Frontal cortex (tissue), 4 donors: ENCODE measurements around the gene COMT. TPM values are rescaled to one million over a fixed set of nuclear protein-coding genes. Genes with fewer than 3 reads are reported as not detected.

Experiments
- DNase-seq, 2 donors: peaks; one replicate each; pipeline ENCODE4 v3.0.0; 2012; ENCODE audit warnings: low spot score in 2 of 2
- FAIRE-seq: peaks from 2 replicates; lab custom pipeline; 2012; peaks lifted over from hg19 to GRCh38; lab: Jason Lieb, UNC
- total RNA-seq: library from RNA; depleted of rRNA; stranded (reverse); fragments of >200 nt; gene quantifications from one replicate; pipeline ENCODE4 v1.2.3, GENCODE V29; 2014
- donor health status: control.
- donor health status: control.
- donor health status: control.

The COMT gene
- total RNA-seq, 1 donor from 2014 or later = 26.5 TPM

DNA sequence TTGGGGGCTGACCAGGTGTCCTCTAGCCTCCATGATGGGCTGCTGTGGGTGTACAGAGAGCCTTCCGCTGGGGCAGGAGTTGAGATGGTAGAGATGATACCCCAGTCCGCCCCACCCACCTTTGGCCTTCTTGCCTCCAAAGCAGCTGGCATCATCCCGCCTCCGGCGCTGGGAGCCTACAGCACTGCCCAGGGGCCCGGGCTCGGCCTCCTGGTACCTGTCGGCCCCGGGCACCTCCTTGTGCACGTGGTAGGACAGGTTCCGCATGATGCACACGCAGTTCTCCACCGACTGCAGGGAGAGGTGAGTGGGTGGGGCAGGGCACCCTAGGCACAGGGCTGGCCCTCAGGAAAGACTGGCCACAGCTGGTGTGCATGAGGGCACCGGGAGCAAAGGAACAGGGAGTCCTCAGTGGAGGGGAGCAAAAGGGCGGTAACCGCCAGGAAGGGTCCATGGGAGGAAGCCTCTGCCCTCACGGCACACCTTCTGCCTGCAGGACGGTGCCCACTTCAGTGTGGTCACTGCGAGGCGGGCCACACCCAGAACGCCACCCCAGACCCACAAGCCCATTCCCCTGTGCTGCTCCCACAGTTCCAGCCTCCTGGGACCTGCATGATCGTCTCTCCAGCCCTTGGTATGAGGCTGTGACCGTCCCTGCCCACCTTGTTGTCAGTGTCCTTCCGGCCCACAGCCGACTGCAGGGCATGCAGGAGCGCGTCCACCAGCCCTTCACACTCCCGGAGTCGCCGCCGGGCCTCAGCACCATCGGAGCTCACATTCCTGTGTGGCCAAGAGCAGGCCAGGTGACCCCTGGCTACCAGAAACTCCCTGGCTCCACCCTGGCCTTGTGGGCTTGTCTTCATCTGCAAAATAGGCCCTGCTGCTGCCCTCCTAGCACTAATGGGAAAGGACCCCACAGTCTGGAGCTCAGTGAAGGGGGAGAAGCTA is 36.0 kb downstream of the COMT start:
- DNase-seq = no peak
- FAIRE-seq = no peak

DNA sequence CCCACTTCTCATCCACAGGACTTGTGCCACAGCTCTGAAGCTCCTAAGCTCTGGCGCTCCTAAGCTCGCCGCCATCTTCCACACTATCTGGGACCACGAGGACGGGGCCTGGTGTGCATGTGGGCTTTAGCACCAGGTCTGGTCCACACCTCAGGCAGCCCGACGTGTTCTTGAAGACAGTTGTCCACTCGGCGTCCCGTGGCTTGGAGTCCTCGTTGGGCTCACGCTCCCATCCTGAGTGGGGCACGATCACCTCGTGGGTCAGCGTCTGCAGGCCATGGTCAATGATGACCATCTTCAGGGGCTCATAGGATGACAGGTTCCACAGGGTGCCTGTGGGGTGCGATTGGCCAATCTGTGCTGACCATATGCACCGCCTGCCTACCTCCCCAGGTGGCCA is 37.2 kb downstream of the COMT start:
- no peak for FAIRE-seq

DNA sequence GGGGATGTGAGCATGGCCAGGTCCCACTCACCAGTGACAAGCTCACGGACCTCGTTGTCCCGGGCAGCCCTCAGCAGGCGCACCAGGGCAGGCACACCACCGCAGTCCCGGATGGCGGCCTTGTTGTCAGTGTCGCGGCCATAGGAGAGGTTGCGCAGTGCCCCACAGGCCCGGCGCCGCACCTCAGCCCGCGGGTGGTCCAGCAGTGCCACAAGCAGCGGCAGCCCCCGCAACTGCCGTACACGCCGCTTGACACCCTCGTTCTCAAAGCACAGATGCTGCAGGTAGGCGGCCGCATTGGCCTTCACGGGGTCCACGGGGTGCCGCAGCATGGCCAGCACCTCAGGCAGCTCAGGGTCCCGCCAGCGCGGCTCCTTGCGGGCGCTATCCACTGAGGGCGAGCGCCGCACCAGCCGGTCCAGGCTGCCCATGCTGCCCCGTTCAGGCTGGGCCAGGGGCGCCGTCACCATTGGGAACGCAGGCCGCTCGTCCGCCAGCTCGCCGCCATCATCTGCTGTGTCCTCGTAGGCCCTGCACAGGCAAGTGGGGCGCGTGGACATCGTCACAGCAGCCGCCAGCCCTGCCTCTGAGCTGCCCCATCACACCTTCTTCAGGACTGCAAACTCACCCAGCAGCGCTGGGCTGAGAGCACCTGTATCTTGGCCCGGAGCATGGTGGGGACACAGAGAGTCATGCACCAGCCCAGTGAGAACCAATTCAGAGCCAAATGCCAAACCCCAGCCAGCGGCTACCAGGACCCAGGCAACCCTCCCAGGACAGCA is 38.3 kb downstream of the COMT start:
- no peak for FAIRE-seq
- DNase-seq = no peak

More for the DNA sequence above, 37.2 kb downstream of the COMT start:
- DNase-seq = no peak

DNA sequence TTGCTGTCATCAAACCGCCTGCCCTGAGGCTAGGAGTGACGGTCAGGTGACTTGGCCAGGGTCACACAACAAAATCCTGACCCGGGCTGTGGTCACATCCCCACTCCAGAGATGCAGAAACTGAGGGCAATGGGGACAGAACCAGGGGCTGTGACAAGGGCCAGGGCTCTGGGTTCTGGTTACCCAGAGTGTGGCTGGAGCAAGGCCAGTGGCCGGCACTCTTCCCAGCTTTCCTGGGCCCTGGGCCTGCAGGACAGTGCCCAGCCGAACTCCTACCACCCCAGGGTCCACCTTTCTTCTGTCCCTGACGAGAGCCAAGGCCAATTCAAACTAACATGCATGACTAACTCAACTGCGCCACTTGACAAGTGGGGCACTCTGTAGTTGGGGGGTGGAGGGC is 39.2 kb downstream of the COMT start:
- DNase-seq (no peak), FAIRE-seq (no peak)

DNA sequence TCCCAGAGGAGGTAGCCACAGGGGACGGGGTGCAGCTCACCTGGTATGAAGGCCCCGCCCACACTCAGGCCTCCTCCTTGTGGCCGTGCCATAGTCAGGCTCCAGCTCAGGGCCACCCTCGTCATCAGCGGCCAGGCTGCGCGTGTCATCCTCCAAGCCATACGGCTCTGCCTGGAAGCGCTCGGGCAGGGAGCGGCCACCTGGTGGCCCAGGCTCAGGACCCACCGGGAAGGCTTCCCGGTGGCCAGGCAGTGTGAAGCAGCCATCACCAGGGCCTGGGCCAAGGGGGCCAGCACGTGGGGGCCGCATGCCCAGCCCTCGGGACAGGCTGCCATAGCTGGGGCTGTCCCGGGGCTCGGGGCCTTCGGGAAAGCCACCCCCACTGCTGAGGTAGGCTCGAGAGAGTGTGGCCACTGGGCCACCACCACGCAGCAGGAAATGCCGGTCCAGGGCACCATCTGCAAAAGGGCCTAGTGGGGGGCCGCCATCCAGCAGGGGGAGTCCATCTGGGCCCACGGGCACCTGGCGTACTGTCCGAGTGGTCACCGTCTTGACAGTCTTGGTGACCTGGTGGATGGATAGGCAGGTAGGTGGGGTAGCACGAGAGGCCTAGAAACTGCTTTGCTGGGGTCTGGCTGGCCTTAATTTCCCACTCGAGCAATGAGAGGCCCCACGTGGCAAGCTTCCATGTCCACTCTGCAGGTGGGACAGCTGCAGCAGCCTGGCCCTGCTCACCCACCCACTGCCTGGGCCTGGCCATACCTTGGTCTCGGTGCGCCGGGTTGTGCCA is 39.8 kb downstream of the COMT start:
- FAIRE-seq (no peak), DNase-seq (no peak)

DNA sequence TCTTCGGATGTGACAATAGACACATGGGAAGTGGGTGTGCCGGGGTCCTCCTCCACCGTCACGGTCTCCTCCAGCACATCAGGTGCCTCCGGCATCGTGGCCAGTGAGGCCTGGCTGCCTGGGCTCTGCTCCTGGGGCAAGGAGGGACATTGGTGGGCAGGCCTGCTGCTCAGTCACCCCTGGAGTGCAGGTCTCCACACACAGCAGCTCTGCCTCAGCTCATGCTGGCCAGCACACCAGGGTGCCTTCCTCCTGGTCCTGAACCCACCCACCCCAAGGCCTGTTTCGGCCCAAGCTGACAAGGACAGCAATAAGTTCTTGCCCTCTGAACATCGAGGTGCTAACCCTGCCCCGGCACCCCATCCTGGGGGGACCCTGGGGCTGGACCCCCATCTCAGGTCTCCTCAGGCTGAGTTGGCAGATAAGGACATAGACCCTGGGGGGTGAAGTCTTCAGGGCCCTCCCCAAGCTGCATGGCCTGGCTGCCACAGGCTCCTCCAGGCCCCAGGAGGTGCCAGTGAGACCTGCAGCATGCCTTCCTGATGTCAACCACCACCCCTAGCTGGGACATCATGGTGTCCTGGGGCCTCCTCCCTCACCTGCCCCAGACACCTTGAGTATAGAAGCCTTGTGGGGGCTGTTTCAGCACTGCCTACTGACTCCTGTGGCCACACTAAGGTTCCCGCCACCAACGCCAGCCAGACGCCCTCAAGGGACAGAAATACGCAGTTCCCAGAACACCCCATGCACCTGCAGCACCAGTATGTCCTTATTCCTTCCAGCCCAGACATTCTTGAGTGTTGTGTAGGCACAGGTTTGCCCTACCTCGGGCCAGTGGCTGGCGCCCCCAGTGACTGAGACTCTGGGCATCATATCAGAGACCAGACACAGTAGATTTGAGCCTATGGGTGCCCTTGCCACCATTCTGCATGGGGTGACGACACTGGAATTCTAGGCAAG is 40.7 kb downstream of the COMT start:
- DNase-seq = no peak
- FAIRE-seq = no peak

DNA sequence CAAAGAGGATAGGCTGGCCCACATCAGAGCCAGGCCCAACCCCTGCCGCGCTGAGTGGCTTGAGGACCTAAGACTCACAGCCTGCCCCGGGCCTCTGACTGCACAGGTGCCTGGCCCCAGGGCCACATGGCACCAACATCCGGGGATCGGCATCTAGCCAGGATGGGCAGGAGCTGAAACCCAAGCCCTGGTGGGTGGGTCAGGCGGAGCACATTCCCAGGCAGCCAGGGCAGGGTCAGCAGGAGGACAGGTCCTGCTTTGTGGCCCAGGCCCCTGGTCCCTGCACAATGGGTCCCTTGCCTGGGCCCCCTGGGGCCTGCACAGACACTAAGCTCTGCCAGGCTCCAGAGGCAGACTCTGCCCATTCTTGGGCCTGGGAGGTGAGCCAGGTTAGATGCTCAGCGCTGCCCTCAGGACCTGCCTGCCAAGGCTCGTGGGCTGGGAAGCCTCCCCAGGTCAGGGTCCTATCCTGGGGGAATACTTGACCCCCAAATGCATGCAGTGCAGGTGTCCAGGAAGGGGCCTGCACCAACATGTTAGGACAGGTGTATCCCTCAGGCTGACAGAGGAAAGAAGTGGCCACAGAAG is 41.5 kb downstream of the COMT start:
- FAIRE-seq (no peak), DNase-seq (no peak)

DNA sequence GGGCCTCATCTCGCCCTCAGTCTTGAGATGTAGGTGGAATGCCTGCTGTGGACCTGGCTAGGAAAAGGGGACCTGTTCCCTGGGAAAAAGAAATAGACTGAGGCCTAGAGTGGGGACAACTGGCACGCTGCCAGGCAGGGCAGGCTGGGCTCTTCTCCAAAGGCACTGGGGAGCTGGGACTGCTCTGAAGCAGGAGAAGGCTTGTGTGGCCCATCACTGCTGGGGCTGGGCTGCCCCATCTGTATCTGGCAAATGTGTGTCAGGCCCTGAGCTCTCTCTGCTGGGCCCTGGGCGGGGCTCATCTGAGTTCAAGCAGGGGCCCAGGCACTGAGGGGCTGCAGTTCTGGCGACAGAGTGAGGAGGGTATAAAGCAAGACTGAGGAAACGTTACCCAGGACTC is 42.2 kb downstream of the COMT start:
- FAIRE-seq (no peak), DNase-seq (no peak)

DNA sequence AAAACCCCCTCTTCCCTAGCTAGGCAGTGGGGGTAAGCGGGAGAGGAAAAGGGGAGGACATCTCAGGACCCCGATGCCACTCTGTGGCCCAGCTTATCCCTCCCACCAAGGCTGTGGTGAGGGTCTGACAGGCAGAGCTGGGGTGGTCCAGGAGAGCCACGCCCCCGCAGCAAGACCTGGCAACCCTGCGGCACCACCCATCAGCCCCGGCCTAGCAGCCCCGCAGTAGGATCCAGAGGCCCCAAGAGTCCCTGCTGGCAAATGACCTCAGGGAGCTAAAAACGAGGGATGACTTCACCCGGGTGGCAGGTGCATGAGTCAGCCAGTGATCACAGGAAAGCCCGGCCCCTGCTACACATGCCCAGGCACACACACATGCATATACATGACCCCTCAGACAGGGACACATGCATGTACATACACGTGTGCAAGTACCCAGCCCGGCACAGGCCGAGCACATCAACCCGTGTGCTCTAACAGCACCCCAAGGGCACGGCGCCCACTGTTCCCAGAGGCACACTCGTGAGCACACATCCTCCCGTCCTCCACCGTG is 42.7 kb downstream of the COMT start:
- peak in 1 of 2 donors; percentile 68 for DNase-seq
- no peak for FAIRE-seq

DNA sequence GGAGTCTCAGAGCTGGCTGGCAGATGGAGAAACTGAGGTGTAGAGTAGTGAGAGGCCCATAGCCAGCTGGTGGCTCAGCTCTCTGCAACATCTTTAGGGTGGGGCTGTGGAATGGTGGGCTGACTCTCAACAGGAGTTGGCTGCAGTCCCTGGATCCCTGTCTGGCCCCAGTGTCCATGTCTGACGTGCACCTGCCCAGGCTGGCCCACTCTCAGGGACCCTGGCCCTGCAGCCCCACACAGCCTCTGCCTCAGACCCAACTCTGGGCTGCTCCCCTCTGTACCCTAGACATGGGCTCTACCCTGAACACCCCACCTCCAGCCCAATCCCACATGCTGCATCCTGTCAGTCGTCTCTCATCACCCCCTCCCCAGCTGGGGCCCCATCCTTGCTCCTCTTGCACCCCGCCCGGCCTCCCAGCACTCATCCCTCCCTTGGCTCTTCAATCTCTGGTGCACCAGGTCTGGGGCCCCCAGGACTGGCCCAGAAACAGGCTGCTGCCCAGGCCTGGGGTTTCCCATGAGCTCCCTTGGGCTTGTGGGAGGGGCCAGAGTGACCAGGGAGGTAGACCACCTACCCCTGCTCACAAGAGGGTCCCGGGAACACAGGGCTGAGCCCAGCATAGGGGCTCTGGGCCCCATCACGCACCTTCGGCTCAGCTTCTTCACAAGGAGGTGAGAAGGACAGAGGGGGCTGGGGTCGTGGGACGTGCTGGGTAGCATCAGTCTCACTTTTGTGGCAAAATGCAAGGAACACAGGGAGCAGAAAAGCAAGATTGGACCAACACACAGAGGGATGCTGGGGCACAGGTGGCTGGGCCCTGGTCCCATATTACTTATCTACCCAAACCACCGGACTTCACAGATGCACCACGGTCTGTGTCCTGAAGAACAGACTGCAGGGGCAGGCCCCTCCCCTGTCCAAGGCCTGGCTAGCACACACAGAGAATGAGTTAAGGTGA is 43.6 kb downstream of the COMT start:
- FAIRE-seq = no peak

DNA sequence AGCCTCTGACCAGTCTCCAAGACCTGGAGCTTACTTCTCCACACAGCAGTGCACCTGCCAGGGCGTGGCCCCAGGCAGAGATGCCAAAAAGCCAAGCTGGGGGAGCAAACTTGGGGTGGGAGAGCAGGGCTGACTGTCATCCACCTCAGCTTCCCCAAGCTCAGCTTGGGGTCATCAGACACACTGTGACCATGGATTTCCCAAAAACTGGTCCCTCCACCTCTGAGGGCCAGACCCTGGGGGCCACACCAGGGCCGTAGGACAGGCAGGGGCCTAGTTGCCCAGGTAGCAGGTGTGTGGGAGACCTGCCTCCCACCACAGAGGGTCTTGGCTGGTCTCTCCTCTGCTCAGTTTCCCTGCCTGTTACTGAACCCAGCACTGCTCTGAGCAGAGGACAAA is 44.4 kb downstream of the COMT start:
- no peak for DNase-seq
- no peak for FAIRE-seq

More for the DNA sequence above, 43.6 kb downstream of the COMT start:
- no peak for DNase-seq

DNA sequence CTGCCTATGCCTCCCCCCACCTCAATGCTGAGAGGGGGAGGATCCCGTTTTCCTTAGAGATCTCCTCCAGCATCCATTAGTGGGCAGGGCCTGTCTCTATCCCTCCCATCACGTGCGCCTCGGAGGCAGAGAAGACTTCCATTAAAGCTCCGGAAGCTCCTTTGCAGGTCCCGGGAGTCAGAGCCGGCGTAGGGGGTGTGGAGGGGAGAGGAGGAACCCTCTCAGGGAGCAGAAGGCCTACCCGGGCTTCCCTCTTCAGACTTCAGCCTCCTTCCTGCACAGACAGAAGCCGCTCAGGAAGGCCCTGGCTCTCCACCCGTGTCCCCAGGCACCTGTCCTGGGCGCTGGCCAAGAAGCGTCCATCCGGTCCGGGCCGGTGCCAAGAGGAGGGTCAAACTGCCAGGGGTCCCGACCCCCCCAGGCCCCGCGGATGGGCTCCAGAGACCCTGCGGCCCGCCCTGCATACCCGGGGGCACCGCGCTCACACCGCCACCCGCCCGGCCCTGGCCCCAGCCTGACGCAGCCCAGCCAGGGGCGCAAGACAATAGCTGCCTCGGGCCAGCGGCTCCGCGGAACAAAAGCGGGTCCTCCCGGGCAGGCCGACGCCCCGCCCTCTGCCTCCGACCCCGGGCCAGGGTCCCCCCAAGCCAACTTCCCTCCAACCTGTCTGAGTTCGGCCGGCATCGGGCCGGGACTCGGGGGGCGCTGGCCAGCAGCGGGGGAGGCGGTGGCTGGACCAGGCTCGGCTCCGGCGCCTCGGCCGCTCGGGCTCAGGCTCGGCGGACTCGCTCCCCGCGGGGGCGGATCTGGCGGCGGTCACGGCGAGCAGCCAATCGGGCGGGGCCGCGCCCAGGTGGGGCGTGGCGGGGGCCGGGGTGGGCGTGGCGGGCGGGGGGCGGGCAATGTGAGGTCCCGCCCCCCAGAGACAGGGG is 45.1 kb downstream of the COMT start:
- FAIRE-seq = no peak

DNA sequence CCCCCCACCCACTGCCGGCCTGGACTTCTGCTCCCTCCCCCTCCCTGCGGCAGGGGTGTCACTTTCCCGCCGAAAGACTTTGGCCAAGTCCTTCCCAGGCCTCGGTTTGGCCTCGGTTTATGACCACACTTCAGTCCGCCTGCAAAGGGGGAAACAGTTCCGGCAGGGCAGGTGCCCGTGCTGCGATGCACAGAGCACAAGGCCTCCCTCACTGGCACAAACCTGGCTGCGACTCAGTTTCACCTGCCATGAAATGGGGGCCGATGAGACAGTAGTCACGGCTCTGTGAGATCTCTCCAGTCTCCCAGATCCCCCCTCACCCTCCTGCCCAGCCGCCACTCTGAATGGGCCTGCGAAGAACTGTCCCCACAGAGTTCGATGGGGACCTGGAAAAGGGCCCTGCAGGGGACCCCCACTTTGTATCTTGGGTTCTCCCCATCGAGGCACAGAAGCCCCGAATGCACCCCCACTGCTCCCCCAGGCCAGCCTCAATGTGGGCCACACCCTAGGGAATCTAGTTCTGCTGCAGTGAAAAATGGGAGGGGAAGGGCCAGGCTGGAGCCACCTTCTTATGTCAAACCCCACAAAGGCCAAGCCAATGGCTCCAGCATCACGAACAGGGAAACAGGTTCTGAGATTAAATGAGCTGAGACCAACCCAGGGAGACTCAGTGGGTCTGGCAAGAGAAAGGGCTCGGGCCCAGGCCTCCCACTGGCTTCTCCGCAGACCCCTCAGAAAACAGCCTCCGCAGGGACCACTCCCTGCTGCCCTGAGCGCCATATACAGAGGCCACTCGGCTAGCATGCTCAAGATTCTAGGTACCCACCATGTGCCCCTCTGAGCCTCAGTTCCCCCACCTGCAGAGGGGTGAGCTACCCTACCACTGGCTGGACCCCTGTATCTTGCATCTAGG is 46.1 kb downstream of the COMT start:
- no peak for DNase-seq
- no peak for FAIRE-seq

More for the DNA sequence above, 45.1 kb downstream of the COMT start:
- peak; percentile 88 to 98 for DNase-seq

DNA sequence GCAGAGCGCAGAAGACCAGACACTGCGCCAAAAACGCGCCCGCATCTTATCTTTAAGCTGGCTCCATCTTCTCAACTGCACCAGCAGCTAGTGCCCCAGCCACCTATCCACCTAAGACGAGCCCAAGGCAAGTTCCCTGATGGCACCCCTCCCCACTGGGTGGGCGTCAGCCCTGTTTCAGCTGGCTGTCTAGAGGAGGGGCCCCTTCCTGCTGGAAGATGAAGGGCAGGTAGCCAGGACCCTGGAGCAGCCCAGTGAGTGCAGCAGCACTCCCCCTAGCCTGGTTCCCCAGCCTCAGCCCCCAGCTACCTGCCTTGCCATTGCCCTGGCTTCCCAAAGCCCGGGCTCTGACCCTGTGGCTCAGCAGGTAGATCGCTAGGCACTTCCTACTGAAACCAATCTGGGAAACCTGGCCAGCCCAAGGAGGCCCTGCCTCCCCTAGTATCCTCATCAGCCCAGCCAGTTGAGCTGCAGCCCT is 46.8 kb downstream of the COMT start:
- DNase-seq (no peak), FAIRE-seq (no peak)
